ENCODE data around the gene ADD3.

Gene ADD3

GRCh38 chr10:109967739-109968088, 40.1 kb upstream of the ADD3 start:
- Histone ChIP-seq H3K4me3 (ENCODE audit: low read depth, low read length, poor library complexity, severe bottlenecking) (no peak overlapping the region), H3K79me2 (ENCODE audit: insufficient read depth, low read length) (no peaks in the 10 kb centered on the region), H3K9me2 (ENCODE audit: low read depth, low read length) (no peaks in the 10 kb centered on the region), H3K4me1 (ENCODE audit: insufficient read depth, low read length, severe bottlenecking) (no peaks in the 10 kb centered on the region), H3F3A (ENCODE audit: insufficient read depth, low read length) (no peaks in the 10 kb centered on the region), H3K9ac (ENCODE audit: low read length) (no peak overlapping the region), H4K20me1 (ENCODE audit: insufficient read depth, low read length) (no peaks in the 10 kb centered on the region), H3K4me2 (ENCODE audit: low read length) (no peak overlapping the region), H3K36me3 (ENCODE audit: insufficient read depth, low read length) (no peaks in the 10 kb centered on the region), H3K27me3 (ENCODE audit: insufficient read depth, low read length) (peaks cover 6% of the 10 kb centered on the region; the same call in 1 of the 2 replicates), H2AFZ (ENCODE audit: low read length) (no peak overlapping the region), H3K27ac (ENCODE audit: low read depth, low read length, poor library complexity, severe bottlenecking) (no peak overlapping the region), H3K9me3 (ENCODE audit: low read length) (no peaks in the 10 kb centered on the region)
- TF ChIP-seq, protein P1, sequence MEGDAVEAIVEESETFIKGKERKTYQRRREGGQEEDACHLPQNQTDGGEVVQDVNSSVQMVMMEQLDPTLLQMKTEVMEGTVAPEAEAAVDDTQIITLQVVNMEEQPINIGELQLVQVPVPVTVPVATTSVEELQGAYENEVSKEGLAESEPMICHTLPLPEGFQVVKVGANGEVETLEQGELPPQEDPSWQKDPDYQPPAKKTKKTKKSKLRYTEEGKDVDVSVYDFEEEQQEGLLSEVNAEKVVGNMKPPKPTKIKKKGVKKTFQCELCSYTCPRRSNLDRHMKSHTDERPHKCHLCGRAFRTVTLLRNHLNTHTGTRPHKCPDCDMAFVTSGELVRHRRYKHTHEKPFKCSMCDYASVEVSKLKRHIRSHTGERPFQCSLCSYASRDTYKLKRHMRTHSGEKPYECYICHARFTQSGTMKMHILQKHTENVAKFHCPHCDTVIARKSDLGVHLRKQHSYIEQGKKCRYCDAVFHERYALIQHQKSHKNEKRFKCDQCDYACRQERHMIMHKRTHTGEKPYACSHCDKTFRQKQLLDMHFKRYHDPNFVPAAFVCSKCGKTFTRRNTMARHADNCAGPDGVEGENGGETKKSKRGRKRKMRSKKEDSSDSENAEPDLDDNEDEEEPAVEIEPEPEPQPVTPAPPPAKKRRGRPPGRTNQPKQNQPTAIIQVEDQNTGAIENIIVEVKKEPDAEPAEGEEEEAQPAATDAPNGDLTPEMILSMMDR (IDR thresholded peaks at IDR 0.05; ENCODE audit: low read length), result no peak
- TF ChIP-seq EZH2 (IDR thresholded peaks at IDR 0.05; ENCODE audit: borderline replicate concordance, low read length), result no peak

- no peaks in the 10 kb centered on the region for H3K79me2 ChIP-seq (ENCODE audit: insufficient read depth, low read length)
- TF ChIP-seq, protein P1 (IDR thresholded peaks at IDR 0.05; ENCODE audit: low read length), result no peak
- no peak for TF ChIP-seq EZH2 (IDR thresholded peaks at IDR 0.05; ENCODE audit: borderline replicate concordance, low read length)
- H3K36me3 ChIP-seq (ENCODE audit: insufficient read depth, low read length), result no peaks in the 10 kb centered on the region
- no peak overlapping the region for H2AFZ ChIP-seq (ENCODE audit: low read length)
- H3K27me3 ChIP-seq (ENCODE audit: insufficient read depth, low read length), result peaks cover 6% of the 10 kb centered on the region; the same call in 1 of the 2 replicates
- H3K9me2 ChIP-seq (ENCODE audit: low read depth, low read length), result no peaks in the 10 kb centered on the region
- no peak overlapping the region for H3K9ac ChIP-seq (ENCODE audit: low read length)
- no peaks in the 10 kb centered on the region for H3K9me3 ChIP-seq (ENCODE audit: low read length)
- H3K4me1 ChIP-seq (ENCODE audit: insufficient read depth, low read length, severe bottlenecking), result no peaks in the 10 kb centered on the region
- no peaks in the 10 kb centered on the region for H3F3A ChIP-seq (ENCODE audit: insufficient read depth, low read length)
- H3K4me2 ChIP-seq (ENCODE audit: low read length), result no peak overlapping the region
- no peaks in the 10 kb centered on the region for H4K20me1 ChIP-seq (ENCODE audit: insufficient read depth, low read length)
- no peak overlapping the region for H3K4me3 ChIP-seq (ENCODE audit: low read depth, low read length, poor library complexity, severe bottlenecking)
- H3K27ac ChIP-seq (ENCODE audit: low read depth, low read length, poor library complexity, severe bottlenecking), result no peak overlapping the region
Measured at GRCh38 chr10:109968953-109969759, 38.6 kb upstream of the ADD3 start.

GRCh38 chr10:109969760-109970346, 37.9 kb upstream of the ADD3 start:
- H2AFZ ChIP-seq (ENCODE audit: low read length), result no peak overlapping the region
- H4K20me1 ChIP-seq (ENCODE audit: insufficient read depth, low read length), result no peaks in the 10 kb centered on the region
- no peaks in the 10 kb centered on the region for H3F3A ChIP-seq (ENCODE audit: insufficient read depth, low read length)
- H3K79me2 ChIP-seq (ENCODE audit: insufficient read depth, low read length), result no peaks in the 10 kb centered on the region
- no peak overlapping the region for H3K4me2 ChIP-seq (ENCODE audit: low read length)
- no peaks in the 10 kb centered on the region for H3K9me3 ChIP-seq (ENCODE audit: low read length)
- H3K9me2 ChIP-seq (ENCODE audit: low read depth, low read length), result no peaks in the 10 kb centered on the region
- no peak for TF ChIP-seq EZH2 (IDR thresholded peaks at IDR 0.05; ENCODE audit: borderline replicate concordance, low read length)
- TF ChIP-seq, protein P1 (IDR thresholded peaks at IDR 0.05; ENCODE audit: low read length), result no peak
- H3K4me1 ChIP-seq (ENCODE audit: insufficient read depth, low read length, severe bottlenecking), result no peaks in the 10 kb centered on the region
- H3K9ac ChIP-seq (ENCODE audit: low read length), result no peak overlapping the region
- H3K27me3 ChIP-seq (ENCODE audit: insufficient read depth, low read length), result peaks cover 6% of the 10 kb centered on the region; the same call in 1 of the 2 replicates
- H3K36me3 ChIP-seq (ENCODE audit: insufficient read depth, low read length), result no peaks in the 10 kb centered on the region
- H3K4me3 ChIP-seq (ENCODE audit: low read depth, low read length, poor library complexity, severe bottlenecking), result no peak overlapping the region
- no peak overlapping the region for H3K27ac ChIP-seq (ENCODE audit: low read depth, low read length, poor library complexity, severe bottlenecking)
